GM21717 (cell line): ENCODE results near the gene THUMPD2.

Source experiments
- ATAC-seq: cut with Tn5 transposase; IDR thresholded peaks from one replicate; pipeline ENCODE4 v1.9.1; 2021; ENCODE audit warnings: mild to moderate bottlenecking, moderate library complexity; ENCODE audit not compliant: unreplicated experiment

Gene THUMPD2

GRCh38 chr2:39720970-39721369 lies 58.1 kb downstream of the THUMPD2 start:
- ATAC-seq, result no peak

- no peak for ATAC-seq
Observed at GRCh38 chr2:39719317-39719716, 59.7 kb downstream of the THUMPD2 start.

DNA sequence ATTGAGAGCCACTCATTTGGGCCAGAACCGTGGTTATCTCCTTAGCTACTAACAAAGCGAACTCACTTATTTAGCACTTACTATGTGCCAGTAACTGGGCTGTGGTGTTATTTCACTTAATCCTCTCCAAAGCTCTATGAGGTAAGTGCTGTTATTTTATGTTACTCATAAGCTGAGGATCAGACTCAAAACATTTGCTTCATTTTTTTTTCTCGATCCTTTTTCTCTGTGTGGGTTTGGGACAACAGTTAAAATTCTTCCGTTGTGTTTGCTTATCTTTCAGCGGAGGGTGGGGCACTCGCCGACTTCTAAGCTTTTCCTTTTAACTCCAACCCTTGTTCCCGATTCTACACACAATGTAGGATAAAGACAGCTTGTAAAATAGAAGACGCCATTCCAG lies 60.6 kb downstream of the THUMPD2 start:
- no peak for ATAC-seq

- no peak for ATAC-seq
Observed at GRCh38 chr2:39717067-39717466, 62.0 kb downstream of the THUMPD2 start.

GRCh38 chr2:39715822-39716221 lies 63.2 kb downstream of the THUMPD2 start:
- ATAC-seq, result no peak

- no peak for ATAC-seq
Observed at GRCh38 chr2:39715095-39715494, 64.0 kb downstream of the THUMPD2 start.

GRCh38 chr2:39712953-39713352 lies 66.1 kb downstream of the THUMPD2 start:
- no peak for ATAC-seq

DNA sequence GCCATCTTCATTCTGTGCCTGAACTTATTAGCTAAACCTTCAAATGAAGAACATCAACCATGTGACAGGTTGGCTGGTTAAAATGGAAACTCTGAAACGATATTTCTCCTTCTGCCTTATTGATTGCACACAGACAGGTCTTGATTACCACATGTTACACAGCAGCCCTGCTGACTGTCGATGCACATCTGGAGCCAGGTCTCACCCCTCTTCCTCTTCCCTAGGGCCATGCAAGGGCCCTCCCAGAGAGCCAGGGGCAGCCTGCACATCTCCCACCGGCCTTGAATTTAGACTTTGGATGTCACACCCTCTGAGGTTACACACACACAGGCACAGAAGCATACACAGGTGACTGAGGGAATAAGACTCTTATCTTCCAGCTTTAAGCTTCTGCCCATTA lies 68.3 kb downstream of the THUMPD2 start:
- ATAC-seq, result no peak

GRCh38 chr2:39708003-39708402 lies 71.1 kb downstream of the THUMPD2 start:
- no peak for ATAC-seq

- ATAC-seq, result no peak
Observed at GRCh38 chr2:39706945-39707344, 72.1 kb downstream of the THUMPD2 start.

GRCh38 chr2:39706312-39706711 lies 72.7 kb downstream of the THUMPD2 start:
- no peak for ATAC-seq

DNA sequence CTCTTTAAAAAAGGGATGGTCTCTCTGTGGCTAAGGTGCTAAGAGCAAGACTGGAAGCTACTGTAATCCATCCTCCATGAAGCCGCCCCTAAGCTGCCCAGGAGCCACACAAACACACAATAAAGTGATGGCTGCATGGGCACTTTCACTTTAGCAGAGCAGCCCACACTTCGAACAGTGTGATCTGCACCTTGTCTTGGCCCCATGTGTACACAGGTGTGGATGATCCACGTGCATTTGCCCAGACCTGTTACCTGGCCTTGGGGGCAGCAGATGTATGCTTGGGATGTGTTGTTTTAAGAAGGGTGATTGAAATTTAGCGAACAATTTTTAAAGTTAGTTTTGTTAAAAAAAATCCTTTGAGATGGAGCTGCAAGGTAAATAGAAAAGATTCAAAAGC lies 73.4 kb downstream of the THUMPD2 start:
- ATAC-seq, result no peak

- ATAC-seq, result no peak
Observed at GRCh38 chr2:39704540-39704939, 74.5 kb downstream of the THUMPD2 start.

- no peak for ATAC-seq
Observed at GRCh38 chr2:39703181-39703872, 75.7 kb downstream of the THUMPD2 start.

DNA sequence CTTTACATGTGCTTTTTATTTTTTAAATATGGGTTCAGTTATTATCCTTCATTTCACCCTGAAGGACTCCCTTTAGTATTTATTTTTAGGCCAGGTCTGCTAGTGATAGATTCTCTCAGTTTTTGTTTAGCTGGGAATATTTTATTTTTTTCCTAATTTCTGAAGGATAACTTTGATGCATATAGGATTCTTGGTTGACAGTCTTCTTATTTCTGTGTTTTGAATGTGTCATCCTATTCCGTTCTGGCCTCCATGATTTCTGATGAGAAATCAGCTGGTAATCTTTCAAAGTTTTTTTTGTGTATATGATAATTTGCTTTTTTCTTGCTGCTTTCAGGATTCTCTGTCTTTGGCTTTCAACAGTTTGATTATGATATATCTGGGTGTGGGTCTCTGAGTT lies 77.9 kb downstream of the THUMPD2 start:
- no peak for ATAC-seq

- ATAC-seq, result no peak
Observed at GRCh38 chr2:39697454-39697853, 81.6 kb downstream of the THUMPD2 start.

- no peak for ATAC-seq
Observed at GRCh38 chr2:39696838-39697237, 82.2 kb downstream of the THUMPD2 start.

DNA sequence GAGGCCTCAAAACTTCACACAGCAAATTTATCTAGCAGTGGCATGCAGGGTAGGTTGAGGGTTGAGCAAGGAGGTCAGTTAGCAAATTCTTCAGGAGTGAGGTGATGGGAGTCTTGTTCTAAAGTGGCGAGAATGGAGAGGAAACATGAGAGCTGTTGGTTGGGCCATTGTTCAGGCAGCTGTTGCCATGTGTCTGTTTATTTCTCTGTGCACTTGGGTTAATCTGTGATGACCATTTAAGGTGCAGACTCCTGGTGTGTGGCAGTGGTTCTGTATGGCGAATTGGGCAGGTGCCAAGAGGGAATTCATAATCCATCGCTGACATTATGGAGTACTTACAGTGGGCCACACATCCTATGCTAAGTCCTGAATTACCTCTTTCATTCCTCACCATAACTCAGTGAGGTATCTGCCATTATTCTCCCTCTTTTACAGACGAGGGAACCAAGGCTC lies 82.9 kb downstream of the THUMPD2 start:
- ATAC-seq, result no peak

DNA sequence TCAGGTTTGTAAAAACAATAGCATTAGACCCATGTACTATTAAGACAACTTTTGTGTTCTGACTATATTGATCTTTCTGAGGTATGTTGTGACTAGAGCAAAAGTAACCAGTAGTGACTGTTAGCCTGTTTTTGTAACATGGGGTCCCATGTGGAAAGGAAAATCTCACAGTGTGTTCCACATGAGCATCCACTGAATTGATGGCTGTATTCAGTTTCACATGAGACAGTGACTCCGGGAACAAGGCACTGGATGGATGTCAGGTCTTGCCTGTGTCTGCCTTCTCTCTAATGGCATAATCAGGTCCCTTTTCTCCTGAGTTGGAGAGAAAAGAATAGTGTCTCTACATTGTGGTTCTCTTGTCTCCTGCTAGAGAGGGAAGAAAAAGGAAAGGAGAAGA lies 85.8 kb downstream of the THUMPD2 start:
- ATAC-seq, result no peak

DNA sequence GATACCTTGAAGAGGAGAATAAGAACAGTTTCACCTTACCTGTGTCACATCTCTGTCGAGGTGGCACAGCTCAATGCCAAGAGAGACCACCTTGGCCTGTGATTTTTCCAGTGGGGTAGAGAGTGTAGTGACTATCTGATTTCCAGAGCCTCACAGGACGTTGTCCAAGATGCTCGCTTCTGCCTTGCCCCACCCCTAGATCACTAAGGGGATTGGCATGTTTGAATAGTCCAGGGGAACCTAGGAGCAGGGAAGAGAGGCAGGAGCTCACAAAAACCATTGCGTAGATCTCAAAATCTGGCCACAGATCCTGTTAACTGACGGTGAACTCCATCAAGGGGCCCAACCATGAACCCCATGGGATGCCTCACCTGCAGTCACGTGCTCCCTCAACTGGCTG lies 89.2 kb downstream of the THUMPD2 start:
- ATAC-seq, result no peak

GRCh38 chr2:39689272-39689841 lies 89.7 kb downstream of the THUMPD2 start:
- ATAC-seq, result no peak

GRCh38 chr2:39688181-39688580 lies 90.9 kb downstream of the THUMPD2 start:
- no peak for ATAC-seq

DNA sequence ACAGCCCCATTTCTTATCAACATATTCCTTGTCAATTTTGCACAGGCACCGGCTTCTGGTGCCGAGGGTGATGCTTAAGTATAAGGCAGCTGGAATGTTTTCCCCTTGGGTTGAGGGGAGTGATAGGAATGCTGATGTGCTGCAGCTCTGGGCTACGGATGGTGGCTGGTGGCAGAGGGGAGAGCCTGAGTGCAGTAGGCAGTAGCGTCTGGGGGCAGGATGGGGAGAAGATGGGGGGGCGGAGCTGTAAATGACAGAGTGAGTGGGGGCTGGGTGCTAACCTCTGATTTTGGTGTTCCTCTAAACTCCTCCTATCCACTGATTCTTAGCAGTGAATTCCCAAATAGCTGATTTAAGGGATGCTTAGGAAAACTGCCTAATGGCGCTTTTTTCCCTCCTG lies 92.6 kb downstream of the THUMPD2 start:
- no peak for ATAC-seq
